ENCODE results near the gene LRRC31.

LRRC31 gene

DNA sequence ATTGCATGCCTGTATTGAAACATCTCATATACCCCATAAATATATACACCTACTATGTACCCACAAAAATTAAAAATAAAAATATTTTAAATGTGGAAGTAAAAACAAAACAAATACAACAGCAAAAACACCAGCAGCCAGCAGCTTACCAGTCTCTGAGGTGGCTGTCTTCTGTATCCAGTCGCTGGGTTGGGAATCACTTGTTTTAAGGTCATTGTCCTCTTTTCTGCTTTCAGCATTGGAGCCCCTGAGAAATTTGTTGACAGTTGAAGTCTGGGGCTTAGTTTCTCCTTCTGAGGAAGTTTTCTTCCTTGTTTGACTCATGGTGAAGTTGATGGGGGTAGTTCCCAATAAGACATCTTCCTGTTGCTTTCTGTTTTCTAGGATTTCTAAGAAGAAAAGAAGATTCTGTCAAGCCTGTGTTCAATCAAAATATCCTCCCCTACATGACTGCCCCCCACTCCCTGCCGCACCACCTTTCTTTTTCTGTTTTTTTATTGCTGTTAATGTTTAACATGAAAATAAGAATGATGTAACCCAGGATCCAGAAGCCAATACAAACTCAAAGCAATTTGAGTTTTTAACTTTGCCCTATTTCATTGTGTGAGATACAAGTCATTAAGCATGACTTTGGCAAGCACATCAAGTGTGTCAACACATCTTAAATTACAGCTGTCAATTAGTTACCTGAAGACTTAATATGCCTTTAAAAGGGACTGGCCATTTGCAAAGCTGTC, at the start of gene LRRC31:
LRRC31 (minus strand) TSS at position 452 of the 737 bp plus-strand sequence; CDS start at position 324, 128 bp downstream.
- DNase-seq, result no peak

GRCh38 chr3:169914321-169914720, 44.6 kb upstream of the LRRC31 start:
- no peak for DNase-seq

- no peak for DNase-seq
These were observed 43.6 kb upstream of the LRRC31 start for GRCh38 chr3:169913323-169913722.

GRCh38 chr3:169911272-169911671, 41.5 kb upstream of the LRRC31 start, which contains the start of gene SAMD7:
Gene SAMD7 (plus strand): TSS chr3:169911572. CDS start chr3:169919499, 7,927 bp downstream.
- no peak for DNase-seq

DNA sequence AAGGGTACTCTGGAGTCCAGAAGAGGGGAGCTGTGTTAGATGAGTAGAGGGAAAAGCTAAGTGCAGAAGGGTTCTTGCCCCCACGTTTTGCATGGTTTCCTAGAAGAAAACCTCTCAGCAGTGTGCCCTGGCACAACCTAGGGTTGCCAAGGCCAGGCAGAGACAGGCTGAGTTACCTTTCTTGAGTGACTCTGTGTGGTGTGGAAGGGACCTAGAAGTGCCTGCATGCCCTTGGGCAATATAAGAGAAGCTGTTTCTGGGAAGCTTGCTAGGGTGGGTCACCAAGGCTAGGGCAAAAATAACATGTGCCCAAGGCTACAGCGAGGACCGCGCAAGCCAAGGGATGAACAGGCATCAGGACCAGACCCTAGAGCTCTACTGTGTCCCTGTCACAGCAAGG, 38.2 kb upstream of the LRRC31 start:
- no peak for DNase-seq

DNA sequence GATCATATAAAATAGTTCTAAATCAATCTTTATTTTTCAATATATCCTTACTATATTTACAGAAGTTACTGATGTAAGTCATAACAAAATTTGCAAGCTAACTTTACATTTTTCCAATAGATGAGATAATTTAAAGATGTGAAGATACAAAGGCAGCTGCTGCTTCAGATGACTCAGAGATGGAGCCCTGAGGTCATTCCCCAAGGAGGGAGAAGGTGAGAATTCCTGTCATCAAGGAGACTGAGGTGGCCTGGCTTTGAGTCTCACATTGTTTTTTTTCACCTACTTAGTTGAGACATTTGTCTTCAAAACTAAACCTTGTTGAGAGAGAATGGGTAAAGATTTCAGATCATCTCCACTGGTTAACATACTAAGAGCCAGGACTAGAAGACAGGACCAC, 37.7 kb upstream of the LRRC31 start:
- no peak for DNase-seq

GRCh38 chr3:169905404-169905803, 35.7 kb upstream of the LRRC31 start:
- DNase-seq, result no peak

DNA sequence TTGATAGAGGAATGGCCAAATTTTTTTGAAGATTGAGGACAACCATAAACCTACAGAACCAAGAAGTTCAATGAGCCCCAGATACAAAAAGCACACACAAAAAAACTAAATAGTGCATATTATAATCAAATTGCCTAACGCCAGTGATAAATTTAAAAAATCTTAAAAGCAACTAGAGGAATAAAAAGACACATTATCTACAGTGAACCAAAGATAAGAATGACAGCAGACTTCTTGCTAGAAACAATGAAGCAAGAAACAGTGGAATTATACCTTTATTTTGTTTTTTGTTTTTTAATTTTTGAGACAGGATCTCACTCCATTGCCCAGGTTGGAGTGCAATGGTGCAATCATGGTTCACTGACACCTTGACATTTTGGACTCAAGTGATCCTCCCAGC, 31.7 kb upstream of the LRRC31 start:
- no peak for DNase-seq

DNA sequence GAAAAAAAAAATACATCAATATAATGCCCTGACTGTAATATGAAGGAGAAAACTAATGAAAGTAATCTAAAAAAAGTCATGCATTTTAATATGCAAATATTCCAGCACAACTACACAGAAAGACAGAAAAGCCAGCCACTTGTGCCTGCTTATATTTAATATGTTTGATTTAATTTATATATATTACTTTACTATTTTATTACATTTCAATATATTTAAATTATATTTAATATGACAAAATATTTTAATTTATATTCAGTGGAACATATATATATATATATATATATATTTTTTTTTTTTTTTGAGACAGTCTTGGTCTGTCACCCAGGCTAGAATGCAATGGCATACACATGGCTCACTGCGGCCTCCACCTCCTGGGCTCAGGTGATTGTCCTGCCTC, 27.5 kb upstream of the LRRC31 start:
- no peak for DNase-seq

GRCh38 chr3:169895072-169895471, 25.3 kb upstream of the LRRC31 start:
- no peak for DNase-seq

- no peak for DNase-seq
These were observed 24.4 kb upstream of the LRRC31 start for GRCh38 chr3:169894110-169894509.

- no peak for DNase-seq
These were observed 22.2 kb upstream of the LRRC31 start for GRCh38 chr3:169891886-169892285.

DNA sequence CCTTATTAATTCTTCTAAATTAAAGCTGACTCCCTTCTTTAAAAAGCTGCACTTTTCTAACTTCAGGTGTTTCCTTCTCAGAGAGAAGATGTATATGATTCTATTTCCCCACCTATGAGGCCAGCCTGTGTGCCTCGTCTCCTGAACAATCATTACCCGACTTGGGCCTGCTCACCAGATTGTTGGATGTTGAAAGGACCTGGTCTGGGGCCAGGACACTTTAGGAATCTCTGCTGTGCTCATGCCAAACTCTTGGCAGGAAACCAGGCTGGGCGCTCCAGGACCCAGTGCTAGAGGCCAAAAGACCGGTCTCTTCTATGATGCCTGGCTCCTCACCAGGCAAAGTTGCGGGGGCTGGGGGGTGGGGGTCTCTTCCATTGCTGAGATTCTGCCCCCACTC, 16.9 kb upstream of the LRRC31 start:
- peak; percentile 54 for DNase-seq

DNA sequence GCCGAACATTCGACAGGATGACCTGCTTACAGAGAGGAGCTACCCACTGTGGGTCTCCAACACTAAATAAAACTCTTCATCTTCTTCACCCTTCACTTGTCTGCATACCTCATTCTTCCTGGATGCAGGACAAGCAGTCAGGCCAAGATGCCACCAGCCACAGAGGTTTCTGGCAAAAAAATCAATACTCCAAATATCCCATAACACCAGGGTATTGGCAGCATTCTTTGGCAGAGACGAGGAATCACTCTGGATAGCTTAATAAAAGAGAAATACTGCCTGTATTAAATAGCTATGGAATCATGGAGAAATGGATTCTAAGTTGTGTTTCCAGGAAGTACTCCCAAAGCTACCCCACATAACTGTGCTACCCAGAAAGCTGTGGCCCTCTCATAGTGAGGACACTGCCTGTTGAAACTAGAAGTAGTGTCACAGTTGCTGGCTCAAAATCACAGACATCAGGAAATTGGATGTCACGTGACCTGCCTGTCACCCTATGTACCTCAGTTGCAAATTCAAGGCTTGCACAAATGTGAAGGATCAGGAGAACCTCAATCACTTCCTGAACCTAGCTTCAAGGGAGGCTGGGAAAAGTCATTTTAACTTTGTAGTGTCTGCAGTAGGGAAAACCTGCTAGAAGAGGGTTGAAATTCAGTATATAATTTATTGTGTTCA, 11.0 kb upstream of the LRRC31 start:
- DNase-seq, result no peak

GRCh38 chr3:169879845-169880575, 10.3 kb upstream of the LRRC31 start:
- DNase-seq, result no peak

DNA sequence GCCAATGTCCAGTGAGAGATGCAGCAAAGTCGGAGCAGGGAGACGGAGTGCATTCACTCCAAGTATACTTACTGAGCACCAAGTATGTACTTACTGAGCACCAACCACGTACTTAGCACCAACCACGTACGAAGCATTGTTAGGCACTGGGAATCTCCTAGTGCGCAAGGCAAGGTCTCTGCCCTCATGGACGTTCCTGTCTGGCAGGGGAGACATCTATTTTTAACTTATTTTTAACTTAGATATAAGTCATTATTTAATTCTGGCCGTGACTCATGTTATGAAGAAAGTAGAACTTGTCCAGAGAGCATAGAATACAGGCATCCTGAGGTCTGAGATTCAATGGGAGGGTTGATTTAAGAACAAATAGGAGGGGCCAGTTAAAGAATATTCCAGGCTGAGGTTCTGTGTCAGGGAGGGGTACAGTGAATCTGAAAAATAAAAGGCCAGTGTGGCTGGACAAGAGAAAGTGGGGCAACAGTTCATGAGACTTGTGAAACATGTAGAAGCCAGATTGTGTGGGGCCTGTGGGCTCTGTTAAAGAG, 9.3 kb upstream of the LRRC31 start:
- DNase-seq, result no peak

DNA sequence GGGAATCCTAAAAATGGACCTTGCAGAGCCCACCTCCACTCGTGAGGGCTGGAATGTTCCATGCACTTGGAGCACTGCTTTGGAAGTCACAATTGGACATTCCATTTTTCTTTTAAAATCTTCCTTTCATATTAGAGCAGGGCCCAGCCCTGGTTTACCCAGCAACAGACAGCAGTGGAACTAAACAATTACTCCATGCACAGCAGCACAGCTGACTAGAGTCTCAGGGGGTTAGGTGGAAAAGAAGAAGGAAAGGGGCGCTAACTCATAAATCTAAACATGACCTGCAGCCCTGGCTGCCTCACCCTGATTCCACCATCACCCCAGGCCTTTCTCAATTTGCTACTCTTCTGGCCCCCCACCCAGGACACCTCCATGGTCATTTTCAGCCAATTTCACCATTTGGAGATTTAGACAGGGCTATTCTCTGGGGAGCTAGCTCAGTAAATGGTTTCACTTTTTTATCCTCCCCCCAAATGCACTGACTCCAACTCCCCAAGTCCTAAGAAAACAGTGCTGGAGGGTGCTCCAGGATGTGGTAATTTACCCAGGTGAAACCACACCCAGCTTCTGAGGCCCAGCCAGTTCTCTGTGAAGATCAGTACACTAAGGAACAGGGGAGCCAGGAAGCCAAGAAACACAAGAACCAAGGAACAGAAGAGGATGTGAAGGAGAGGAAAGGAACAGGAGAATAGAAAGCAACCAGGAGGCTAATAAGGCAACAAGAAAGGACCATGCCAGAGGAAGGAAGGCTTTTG, 1.6 kb upstream of the LRRC31 start:
- no peak for DNase-seq

GRCh38 chr3:169868369-169868768, 1.4 kb downstream of the LRRC31 start:
- no peak for DNase-seq

- no peak for DNase-seq
These were observed 2.0 kb downstream of the LRRC31 start for GRCh38 chr3:169867584-169868210.

GRCh38 chr3:169865176-169865767, 4.5 kb downstream of the LRRC31 start:
- DNase-seq, result no peak

GRCh38 chr3:169864270-169864669, 5.5 kb downstream of the LRRC31 start:
- no peak for DNase-seq

DNA sequence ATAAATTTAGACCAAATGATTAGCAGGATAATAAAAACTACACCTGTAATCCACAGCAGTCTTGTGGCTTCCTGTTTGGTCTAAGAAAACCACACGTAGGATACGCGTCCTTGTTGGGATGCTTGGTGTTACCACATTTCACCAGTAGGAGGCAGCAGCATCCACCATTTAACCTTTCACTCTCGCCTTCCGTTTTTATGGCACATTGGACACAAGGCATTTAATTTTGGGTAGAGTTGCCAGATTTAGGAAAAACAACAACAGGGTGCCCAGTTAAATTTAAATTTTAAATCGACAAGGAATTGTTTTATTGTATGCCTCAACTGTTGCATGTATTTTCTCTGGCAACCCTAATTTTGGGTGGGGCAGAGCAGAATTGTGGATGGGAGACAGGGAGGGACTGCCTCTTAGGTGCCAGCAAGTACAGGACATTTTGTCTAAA, 6.3 kb downstream of the LRRC31 start:
- DNase-seq, result peak; percentile 27
